NCI-H345 (cell line): ENCODE measurements around the gene SEPTIN12.
A peak's percentile ranks its signal among the peaks of the same experiment; 100 is the strongest.
"Not testable (repeated sequence)": the region's sequence is repeated elsewhere in the genome, so short reads cannot be mapped to it uniquely, and the experiment has no call there.

Experiments used
- DNase-seq: peaks from one replicate; lab custom pipeline; 2025; lab: John Stamatoyannopoulos, UW

SEPTIN12 gene

GRCh38 chr16:4752351-4753100, 35.6 kb downstream of the SEPTIN12 start:
- no peak for DNase-seq

- DNase-seq, result no peak
Observed at GRCh38 chr16:4750896-4751295, 37.2 kb downstream of the SEPTIN12 start.

- DNase-seq, result no peak
Observed at GRCh38 chr16:4749700-4750257, 38.4 kb downstream of the SEPTIN12 start.

- DNase-seq, result no peak
Observed at GRCh38 chr16:4748682-4749411, 39.3 kb downstream of the SEPTIN12 start.

- DNase-seq, result no peak
Observed at GRCh38 chr16:4747906-4748681, 40.1 kb downstream of the SEPTIN12 start.

GRCh38 chr16:4746991-4747574, 41.1 kb downstream of the SEPTIN12 start:
- no peak for DNase-seq

- DNase-seq, result no peak
Observed at GRCh38 chr16:4746215-4746614, 41.9 kb downstream of the SEPTIN12 start.

GRCh38 chr16:4745274-4745569, 42.9 kb downstream of the SEPTIN12 start:
- DNase-seq, result no peak

GRCh38 chr16:4744555-4745273, 43.4 kb downstream of the SEPTIN12 start:
- no peak for DNase-seq

GRCh38 chr16:4743226-4743878, 44.8 kb downstream of the SEPTIN12 start:
- no peak for DNase-seq

GRCh38 chr16:4738370-4738769, 49.8 kb downstream of the SEPTIN12 start:
- DNase-seq, result not testable (repeated sequence)

GRCh38 chr16:4737545-4737944, 50.6 kb downstream of the SEPTIN12 start:
- DNase-seq, result no peak

GRCh38 chr16:4736546-4736945, 51.6 kb downstream of the SEPTIN12 start:
- no peak for DNase-seq

- DNase-seq, result peak; percentile 82
Observed at GRCh38 chr16:4734730-4735535, 53.2 kb downstream of the SEPTIN12 start.

GRCh38 chr16:4734063-4734729, 53.9 kb downstream of the SEPTIN12 start, which contains the start of the genes ANKS3 and DNAAF8:
ANKS3 (minus strand) TSS chr16:4734271; CDS start chr16:4730149, 4,122 bp downstream.
DNAAF8 (plus strand) TSS chr16:4734537; CDS start chr16:4736515, 1,978 bp downstream.
- DNase-seq, result peak; percentile 94

- DNase-seq, result no peak
Observed at GRCh38 chr16:4733747-4734062, 54.4 kb downstream of the SEPTIN12 start.

- no peak for DNase-seq
Observed at GRCh38 chr16:4733211-4733742, 54.9 kb downstream of the SEPTIN12 start.

- DNase-seq, result no peak
Observed at GRCh38 chr16:4729876-4730275, 58.3 kb downstream of the SEPTIN12 start.

- DNase-seq, result no peak
Observed at GRCh38 chr16:4728676-4729075, 59.5 kb downstream of the SEPTIN12 start.
